ENCODE results near the gene KPNA2.
A peak's percentile ranks its signal among the peaks of the same experiment; 100 is the strongest.
"Not testable (repeated sequence)": the region's sequence is repeated elsewhere in the genome, so short reads cannot be mapped to it uniquely, and the experiment has no call there.

The KPNA2 gene

GRCh38 chr17:68035523-68036303, at the start of gene KPNA2:
TSS of gene KPNA2 (plus strand) at chr17:68035735. CDS start at chr17:68037133, 1,398 bp downstream.
- peak; percentile 97 for DNase-seq

GRCh38 chr17:67990909-67991308, 44.6 kb upstream of the KPNA2 start:
- DNase-seq: no peak

- DNase-seq: no peak
Measured at GRCh38 chr17:67992548-67993152, 42.9 kb upstream of the KPNA2 start.

DNA sequence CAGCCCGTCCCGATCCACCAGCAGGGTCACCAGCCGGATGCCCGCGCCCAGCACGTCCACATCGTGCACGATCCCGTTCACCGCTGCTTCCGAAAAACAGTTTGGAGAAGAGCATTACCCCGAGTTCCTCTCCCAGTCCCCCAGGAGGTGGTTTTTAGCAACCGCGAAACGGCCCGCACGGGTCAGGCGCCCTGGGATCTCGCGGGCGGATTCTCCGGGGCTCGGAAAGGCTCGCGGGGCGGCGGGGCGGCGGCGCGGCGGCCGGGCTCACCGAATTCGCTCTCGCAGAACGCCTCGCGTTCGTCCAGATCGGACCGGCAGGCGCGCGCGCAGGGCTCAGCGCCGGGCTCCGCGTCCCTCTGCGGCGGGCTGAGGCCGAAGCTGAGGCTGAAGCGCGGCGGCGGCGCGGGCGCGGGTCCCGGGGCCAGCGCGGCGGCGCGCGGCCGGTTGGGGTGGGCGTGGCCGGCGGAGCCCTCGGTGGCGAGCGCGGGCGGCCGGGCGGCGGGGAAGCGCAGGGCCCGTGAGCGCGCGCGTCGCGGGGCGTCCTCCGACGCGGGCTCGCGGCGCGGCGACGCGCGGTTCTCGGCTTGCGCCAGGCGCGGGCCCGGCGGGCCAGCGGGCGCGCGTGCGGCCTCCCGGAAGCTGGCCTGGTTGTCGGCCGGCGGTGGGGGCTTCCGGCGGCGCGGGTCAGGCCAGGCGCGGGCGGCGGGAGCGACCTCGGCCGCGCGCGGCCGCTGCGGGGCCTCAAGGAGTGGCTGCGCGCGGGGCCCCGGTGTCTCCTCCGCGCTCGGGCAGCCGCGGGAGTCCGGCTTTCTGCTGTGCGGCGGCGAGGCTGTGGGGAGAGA, 42.2 kb upstream of the KPNA2 start:
- DNase-seq: peak; percentile 53

DNA sequence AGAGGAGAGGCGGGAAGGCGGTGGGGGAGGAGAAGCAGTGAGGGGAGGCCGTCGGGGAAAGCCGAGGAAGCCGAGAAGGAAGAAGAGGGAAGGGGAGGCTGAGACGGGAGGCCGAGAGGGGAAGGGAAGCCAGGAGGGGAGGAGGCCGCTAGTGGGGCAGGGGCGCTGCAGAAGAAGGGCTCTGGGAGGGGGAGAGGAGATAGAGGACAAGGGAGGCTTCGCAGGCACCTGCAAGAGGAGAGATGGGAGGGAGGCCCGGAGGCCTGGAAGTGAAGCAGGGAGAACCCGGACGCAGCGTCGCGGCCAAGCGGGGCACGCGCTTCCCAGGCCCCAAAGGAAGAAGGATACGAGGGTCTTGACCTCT, 41.6 kb upstream of the KPNA2 start:
- DNase-seq: no peak

DNA sequence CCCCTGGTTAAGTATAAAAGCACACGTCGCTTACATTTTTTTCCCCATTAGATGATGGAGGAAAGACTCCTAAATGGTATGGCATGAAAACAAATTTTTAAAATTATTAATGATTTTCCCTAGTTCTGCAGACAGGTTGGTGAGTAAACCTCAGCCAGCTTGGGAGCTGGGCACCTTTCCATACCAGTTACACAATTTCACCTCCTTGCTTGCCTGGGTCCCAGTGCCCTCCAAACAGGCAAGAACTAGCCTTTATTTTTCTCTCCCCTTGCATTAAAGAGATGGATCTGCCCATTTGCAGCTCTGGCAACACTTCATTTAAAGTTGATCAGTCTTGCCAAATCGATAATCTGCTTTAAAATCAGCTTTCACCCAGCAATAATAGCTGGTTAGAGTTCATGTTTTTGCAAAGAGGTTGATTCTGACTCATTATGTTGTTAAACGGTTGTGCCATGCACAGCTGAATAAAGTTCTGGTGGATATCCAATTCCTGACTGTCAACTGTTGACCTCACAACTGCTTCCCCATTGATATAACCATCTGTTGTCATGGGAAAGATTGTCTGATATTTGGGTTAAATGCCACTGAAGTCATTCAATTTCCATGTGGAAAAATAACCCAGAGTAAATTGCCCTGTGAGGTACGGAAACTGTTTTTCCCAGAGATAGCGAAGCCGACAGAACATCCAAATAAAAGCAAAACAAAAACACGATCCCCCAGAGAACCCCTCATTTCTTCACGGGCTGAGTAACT, 40.5 kb upstream of the KPNA2 start:
- no peak for DNase-seq

- no peak for DNase-seq
Measured at GRCh38 chr17:67995570-67996263, 39.8 kb upstream of the KPNA2 start.

DNA sequence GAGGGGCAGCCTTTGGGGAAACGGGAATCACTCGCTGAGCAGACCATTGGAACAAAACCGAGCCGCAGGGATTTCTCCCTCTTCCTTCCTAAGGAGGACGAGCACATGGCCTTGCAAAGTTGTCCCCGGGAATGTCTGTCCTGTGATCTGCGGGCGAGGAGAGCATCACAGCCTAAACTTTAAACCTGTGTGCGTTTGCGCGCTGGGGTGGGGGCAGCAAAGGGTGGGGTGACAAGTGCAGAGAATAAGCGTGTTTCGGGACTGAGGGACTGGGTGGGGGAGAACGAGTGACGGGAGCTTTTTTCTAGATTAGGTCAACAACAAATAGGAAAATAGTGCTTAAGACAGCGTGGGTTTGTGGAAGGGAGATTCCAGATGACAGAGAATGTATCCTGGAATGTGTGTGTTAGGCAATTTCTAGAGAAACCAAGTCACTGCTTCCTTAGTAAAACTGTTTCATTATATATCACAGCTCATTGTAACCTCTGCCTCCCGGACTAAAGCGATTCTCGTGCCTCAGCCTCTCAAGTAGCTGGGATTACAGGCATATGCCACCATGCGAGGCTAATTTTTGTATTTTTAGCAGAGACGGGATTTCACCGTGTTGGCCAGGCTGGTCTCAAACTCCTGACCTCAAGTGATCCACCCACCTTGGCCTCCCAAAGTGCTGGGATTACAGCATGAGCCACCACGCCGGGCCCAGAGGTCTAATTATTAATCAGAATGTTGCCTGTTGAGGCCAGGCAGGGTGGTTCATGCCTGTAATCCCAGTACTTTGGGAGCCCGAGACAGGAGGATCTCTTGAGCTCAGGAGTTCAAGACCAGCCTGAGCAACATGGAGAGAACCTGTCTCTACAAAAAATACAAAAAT, 39.0 kb upstream of the KPNA2 start, which contains the start of gene C17orf58:
Gene C17orf58 (minus strand): TSS at position 169 of the 871 bp plus-strand sequence. CDS start 271 bp downstream, outside the sequence.
- not testable (repeated sequence) for DNase-seq

GRCh38 chr17:67998466-67998865, 37.1 kb upstream of the KPNA2 start:
- DNase-seq: no peak

GRCh38 chr17:67999291-67999911, 36.1 kb upstream of the KPNA2 start:
- no peak for DNase-seq

DNA sequence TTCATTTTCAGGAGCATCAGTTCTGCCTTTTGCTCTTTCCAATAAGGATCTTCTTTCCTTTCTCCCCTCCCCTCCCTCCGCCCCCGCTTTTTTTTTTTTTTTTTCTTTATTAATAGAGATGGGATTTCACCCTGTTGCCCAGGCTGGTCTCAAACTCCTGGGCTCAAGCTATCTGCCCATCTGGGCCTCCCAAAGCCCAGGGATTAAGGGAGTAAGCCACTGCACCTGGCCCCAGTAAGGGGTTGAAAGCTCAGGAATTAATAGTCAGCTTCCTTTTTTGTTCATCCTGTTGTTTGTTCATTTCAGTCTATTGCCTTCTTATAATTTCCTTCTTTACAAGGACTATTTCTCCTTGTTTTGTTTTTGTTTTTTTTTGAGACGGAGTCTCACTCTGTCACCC, 31.3 kb upstream of the KPNA2 start:
- DNase-seq: no peak

- no peak for DNase-seq
Measured at GRCh38 chr17:68006797-68007196, 28.7 kb upstream of the KPNA2 start.

GRCh38 chr17:68011199-68011665, 24.3 kb upstream of the KPNA2 start:
- DNase-seq: peak; percentile 30

DNA sequence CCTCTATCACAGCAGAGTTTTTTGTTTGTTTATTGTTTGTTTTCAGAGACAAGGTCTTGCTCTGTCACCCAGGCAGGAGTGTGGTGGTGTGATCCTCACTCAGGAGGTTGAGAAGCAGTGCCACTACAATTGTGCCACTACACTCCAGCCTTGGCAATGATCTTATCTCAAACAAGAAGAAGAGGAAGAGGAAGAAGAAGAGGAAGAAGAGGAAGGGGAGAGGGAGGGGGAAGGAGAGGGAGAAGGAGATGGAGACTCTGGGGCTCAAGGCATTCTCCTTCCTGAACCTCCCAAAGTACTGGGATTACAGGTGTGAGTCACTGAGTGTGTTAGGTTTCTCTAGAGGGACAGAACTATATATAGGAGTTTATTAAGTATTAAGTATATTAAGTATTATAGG, 22.1 kb upstream of the KPNA2 start:
- DNase-seq: no peak

- DNase-seq: no peak
Measured at GRCh38 chr17:68015081-68015723, 20.3 kb upstream of the KPNA2 start.

GRCh38 chr17:68016838-68017237, 18.7 kb upstream of the KPNA2 start:
- DNase-seq: no peak

DNA sequence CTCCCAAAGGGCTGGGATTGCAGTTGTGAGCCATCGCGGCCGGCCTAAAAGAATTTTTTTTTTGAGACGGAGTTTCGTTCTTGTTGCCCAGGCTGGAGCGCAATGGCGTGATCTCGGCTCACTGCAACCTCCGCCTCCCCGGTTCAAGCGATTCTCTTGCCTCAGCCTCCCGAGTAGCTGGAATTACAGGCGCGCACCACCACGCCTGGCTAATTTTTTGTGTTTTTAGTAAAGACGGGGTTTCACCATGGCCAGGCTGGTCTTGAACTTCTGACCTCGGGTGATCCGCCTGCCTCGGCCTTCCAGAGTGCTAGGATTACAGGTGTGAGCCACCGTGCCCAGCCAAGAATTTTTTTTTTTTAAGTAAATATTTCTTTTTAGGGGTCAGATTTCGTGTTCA, 17.0 kb upstream of the KPNA2 start:
- DNase-seq: not testable (repeated sequence)

GRCh38 chr17:68019336-68019674, 16.2 kb upstream of the KPNA2 start:
- no peak for DNase-seq

DNA sequence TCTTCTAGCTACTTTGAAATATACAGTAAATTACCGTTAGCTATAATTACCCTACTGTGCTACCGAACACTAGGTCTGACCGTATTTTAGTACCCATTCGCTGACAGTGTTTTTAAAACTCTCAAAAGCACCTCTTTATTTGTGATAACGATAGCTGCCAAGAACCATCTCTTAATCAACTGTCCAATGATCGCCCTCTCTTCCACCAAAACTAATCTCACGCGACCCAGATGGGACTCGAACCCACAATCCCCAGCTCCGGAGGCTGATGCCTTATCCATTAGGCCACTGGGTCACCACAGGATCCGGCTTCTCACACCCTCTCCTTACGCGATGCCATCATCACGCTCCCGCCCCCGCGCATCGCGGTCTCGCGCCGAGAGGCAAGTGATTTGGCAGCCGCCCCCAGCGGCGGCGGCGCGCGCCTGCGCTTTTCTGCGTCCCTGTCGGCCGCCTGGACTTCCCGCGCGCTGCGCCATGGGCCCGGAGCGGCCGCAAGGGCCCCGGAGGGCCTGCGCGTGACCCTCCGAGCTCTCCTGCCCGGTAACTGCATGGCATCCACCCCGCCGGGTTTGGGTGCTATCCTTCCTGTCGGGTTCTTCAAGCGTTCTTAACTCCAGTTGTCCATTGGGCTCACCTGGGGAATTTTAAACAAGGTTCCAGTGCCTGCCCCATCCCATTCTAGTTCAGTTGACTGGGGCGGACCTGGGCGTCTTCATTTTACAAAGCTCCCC, 15.7 kb upstream of the KPNA2 start:
- DNase-seq: peak; percentile 96

GRCh38 chr17:68020409-68020756, 15.2 kb upstream of the KPNA2 start:
- DNase-seq: peak; percentile 34

All from DMS153 (cell line).